ENCODE results near the gene CTIF.

The CTIF gene

DNA sequence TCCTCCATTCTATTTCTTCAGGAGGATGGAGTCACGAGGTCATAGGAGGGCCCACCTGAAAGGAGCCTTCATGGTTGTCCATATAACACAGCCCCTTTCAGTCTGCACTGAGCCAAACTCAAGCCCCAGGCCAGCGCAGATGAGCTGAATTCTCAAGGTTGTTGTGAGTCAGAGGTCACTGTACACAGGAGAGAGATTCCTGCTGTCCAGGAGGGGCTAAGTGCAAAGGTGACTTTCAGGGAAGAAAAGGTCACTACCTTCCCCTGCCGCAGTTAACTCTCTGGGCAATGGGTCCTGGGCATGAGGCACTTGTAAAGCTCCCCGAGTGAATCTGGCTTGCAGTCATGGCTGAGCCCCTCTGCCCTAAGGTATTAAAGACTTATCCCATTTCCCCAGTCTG, 150.7 kb downstream of the CTIF start:
- ATAC-seq: no peak

DNA sequence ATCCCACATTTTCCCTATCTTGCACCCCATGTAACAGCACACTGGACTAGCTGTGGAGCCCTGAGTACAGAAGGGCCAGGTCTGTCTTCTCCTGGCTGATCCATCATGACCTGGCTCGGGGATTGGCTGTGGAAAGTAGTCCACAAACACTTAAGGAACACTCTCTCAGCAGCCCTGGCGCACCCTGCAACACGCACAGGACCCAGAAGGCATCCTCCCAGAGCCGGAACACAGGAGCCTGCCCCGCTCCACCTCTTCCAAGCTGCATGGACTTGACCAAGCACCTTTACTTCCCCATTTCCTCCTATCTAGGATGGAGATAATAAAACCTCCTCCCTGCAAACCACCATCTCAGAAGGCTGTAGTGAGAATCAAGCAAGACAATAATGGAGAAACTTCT, 151.7 kb downstream of the CTIF start:
- ATAC-seq: no peak

DNA sequence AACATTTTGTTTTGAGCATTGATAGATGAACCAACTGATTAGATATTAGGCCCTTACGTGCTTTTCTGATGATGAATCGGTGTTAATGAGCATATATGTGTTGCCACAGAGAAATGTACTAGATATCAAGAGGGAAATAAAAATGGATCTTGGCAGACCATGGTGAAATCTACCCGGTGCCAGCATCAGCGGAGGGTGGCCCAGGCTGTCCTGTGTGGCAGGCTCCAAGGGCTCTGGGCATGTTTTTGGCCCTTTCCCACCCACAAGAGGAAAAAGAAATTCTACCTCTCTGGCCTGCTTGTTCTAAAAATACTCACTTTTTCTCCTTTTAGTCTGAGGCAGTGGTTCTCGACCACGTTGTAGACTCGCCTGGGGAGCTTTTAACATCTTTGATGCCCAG, 154.2 kb downstream of the CTIF start:
- no peak for ATAC-seq

DNA sequence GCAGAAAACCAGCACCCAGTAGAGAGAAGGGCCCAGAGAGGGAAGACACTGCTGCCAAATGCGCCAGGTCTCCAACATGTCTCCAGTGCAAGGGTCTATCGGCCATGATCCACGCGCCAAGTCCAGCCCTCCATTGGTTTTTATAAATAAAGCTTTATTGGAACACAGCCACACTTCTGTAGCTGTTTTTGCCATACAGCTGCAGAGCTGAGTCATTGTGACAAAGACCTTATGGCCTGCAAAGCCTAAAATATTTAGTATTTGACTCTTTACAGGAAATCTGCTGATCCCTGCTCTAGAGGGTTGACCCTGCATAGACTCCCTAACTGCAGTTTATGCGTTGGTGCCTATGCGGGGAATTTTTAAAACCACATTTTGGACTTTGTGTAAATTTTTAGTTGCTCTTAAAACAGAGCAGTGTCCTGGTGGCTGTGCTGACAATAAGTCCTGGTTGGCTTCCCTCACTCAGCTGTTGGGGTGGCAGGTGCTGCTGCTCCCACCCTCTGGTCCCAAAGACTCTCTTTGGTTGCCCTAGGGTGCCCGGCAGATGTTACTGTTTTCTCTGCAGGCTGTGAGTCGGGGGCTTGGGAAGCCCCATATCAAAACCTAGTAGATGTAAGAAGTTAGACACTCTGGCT, 154.9 kb downstream of the CTIF start:
- ATAC-seq: no peak

DNA sequence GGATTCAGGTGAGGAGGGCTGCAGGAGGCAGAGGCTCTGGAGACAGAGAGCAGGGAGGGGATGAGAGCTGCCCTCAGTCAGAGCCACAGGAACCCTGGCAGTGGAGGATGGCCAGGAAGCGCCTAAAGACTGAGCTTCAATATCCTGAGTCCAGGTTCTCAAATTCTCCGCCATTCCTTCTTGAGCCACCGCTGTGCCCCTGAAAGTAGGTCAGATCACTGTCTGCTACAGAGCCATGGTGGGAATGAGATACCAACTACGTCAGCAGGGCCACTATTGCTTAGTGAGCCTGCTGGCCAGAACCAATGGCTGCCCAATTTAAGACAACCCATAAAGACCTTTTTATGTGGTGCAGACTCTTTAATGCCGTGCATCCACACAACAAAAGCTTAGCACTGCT, 155.5 kb downstream of the CTIF start:
- no peak for ATAC-seq

DNA sequence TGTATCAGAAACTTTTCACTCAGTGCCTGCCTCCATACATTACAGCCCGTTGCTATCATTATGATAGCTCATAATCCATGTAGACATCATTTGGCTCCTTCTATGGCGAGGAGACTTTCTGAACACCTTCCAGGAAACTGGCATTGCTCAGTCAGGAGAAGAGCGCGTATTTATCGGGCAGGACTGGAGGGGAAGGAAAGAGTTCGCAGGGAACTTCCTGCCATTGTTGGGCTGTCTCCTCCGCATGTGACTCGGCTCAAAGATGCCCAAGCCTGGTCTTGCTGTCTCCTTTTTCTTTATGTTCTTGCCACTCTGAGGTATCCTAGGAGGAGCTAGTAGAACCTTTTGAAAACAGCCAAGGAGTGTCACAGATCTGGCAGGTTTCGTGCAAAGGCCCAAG, 156.8 kb downstream of the CTIF start:
- no peak for ATAC-seq

DNA sequence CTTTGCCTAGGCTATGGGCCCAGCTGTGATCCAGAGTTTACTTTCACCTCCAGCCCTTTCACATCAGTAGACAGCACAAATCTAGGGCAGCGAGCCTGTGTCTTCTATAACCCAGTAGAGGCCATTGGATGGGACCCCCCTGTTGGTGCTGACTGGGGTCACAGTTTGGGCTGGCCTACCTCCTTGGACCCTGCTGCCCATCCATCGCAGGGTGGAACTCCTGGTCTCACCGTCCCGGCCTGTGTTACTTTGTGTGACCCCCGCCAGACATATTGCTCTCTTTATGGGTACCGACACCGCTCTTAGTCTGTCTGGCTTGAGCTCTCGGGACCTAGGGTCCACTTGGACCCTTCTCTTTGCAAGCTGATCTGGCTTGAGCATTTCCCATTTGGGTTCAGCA, 157.4 kb downstream of the CTIF start:
- no peak for ATAC-seq

DNA sequence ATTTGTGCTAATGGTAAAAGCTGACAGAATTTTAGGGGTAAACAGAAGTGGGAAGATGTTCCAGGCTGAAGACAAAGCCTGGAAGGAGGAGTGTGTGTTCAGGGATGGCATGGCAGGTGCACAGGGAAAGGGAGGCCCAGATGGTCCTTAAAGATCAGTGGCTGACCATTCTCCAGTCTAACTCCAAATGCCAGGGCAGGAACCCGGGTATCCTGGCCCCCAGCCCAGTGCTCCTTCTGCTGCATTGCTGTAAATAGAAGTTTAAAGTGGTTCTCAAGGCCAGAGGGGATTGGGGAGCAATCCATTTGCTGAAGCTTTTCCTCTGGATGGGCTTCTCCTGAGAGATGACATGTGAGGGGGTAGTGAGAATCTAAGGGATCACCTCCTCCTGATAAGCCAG, 158.6 kb downstream of the CTIF start:
- ATAC-seq: no peak

DNA sequence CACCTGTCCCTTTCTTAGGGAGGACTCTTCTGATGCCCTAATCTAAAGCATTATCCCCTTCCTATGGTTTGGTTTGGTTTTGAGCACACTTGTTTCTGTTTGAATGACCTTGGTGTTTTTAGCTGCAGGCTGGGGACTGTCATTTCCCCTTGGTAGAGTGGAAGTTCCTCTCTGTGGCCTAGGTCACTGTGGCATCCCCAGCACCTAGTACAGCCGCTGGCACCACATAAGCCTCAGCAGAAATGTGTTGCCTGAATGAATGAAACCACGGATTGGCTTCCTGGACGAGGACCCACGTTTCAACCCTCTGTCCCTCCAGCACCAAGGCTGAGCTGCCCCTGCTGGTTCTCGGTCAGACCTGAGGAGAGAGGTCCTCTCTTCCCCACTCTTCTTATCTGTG, 159.9 kb downstream of the CTIF start:
- peak in 1 of 2 donors; percentile 41 for ATAC-seq

DNA sequence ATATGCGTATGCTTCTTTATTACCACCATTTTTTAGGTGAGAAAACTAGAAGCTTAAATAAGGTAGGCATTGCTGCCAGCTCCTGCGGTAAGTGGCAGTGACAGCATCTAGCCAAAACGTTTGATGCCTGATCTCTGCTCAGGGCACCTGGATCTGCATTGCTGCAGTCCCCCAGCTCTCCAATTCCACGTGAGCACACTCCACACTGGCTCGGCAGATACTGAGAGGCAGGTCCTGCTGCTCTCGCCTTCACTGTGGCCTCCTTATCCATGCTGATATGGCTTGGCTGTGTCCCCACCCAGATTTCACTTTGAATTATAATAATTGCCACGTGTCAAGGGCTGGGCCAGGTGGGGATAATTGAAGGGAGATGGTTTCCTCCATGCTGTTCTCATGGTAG, 160.9 kb downstream of the CTIF start:
- ATAC-seq: no peak

DNA sequence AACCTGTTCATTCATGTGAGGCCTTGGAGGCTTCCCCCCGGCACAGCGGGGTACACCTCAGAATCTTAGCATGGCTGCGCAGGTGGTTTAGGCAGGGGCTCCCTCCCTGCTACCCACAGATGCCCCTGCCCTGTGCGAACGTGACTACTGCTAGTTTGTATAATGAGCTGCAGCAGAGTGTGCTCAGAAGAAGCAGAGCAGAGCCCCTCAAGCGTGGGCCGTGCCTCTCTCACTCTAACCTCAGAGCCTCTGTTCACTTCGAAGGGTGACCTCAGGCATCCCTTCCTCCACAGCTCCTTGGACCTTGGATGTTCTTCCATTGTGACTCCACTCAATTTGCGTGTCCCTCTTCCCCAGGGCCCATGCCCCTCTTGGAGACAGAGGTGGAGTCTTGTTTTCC, 161.6 kb downstream of the CTIF start:
- no peak for ATAC-seq

DNA sequence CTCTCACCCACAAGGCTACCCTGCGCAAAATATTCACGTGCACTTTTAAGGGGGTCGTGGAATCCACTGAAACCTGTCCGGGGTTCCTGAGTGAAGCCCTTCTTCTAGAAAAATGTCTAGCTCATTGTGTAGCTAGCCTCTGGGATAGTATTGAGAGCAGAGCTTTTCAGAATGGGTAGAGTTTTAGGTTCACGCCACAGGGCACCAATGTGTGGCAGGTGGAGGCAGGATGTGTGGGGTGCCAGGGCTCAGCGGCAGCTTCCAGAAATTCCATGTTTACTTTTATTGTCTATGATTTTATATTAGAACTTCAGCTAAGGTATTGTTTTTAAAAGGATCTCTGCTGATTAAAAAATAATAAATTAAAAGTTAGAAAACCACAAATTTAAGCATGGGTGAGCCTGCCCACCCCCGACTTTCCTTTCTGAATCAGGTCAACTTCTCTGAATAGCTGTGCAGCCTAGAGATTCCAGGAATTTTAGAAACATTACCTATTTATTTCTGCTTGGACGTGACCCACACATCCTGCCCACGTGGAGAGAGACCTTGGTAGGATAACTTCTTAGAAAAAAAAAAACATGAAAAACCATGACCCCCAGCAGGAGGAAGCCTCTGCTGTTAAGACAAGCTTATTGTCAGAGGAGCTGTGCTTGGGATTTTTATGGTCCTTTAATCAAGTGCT, 163.7 kb downstream of the CTIF start:
- no peak for ATAC-seq

DNA sequence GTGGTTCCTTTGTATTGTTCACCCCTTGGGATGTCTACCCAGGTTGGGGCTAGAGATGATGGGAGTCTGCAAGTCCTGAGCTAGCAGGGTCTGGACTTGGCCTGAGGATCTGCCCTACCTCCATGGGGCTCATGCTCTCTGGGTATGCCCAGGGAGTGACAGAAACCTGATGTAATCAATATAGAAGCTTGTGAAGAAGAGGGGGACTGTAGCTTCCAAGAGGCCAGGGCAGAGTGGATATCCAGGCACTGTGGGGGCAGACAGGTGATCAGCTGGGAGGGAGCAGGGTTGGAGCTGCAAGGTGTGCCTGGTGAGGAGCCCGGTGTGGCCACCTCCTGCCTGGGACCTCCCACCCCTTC, 164.2 kb downstream of the CTIF start:
- no peak for ATAC-seq

DNA sequence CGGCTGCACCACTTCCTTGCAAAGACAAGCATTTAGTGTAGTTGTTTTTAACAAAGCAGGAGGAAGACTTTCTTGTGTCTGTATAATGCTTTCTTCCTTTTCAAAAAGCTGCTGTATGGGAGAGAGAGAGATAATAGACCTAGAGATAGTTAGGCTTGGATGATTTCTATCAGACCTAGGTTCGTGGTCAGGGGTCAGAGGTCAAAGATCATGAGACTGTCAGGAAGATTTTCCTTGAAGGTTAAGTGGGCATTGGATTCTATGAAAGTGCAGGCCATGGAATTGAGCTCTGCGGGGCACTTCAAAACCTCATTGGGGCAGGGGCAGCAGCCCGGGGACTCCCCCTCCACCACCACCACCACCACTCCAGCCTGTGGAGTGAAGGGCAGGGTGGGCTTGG, 164.6 kb downstream of the CTIF start:
- ATAC-seq: no peak

DNA sequence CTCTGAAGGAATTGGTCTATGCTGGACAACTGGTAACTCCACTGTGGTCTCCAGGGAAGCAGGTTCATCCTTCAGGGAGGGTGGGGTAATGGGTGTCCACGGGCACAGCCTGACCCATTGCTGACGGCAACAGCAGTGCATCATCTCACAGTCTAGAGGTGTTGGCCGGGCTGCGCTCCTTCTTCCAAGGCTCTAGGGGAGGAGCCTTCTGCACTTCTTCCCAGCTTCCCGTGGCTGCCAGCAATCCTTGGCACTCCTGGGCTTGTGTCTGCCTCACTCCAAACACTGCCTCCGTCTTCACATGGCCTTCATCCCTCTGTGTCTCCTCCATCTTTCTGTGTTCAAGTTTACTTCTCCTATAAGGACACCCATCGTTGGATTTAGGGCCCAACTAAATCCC, 166.2 kb downstream of the CTIF start:
- ATAC-seq: no peak

DNA sequence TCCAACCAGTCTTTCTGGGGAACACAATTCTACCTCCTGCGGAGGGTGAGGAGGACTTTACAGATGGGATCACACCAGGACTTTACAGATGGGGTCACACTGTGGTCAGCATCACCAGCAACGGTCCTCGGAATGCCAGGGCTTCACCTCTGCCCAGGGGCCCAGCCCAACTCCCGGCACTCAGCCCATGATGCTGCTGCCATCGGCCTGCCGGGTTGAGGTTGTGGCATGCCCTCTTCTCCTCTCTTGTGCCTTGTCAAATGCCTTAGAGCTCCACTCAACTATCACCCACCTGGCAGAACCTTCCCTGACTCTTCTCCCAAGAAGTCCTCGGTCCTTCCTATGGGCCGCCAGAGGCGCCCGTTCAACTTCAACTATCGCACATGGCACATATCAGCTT, 166.7 kb downstream of the CTIF start:
- no peak for ATAC-seq

DNA sequence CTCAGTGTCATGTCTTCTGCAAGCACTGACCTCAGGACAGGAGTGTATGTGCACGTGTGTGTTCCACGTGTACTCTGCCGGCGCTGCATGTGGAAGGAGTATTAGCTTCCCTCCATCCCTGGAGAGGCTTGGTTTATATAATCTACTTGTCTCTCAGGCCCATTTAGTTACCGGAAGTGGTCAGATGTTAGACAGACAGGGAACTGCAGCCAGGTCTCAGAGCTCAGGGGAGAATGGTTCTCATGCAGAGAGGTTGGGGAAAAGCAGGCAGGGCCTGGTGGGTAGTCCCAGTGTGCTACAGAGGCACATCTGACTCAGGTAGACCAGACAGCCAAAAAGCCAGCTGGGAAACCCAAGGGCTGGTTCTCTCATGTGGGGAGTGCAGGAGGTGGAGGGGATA, 167.9 kb downstream of the CTIF start:
- no peak for ATAC-seq

DNA sequence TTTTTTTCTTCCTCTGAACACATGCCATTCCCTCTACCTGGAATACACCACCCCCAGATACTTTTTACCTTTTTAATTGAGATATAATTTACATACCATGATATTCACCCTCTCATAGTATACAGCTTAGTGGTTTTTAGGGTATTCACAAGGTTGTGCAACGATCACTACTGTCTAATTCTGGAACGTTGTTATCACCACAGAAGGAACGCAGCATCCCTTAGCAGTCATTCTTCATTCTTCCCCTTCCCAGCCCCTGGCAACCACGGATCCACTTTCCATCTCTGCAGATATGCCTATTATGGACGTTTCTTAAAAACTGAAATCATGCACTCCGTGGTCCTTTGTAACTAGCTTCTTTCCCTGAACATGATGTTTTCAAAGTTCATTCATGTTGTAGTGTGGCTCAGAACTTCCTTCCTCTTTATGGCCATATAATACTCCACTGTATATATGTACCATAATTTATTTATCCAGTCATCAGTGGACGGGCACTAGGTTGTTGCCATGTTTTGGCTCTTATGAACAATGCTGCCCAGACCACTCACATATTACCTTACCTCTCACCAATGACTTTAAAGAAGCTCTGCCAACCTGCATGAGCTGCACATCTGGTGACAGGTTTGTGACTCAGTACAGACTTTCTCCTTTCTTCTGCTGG, 168.9 kb downstream of the CTIF start:
- ATAC-seq: no peak

DNA sequence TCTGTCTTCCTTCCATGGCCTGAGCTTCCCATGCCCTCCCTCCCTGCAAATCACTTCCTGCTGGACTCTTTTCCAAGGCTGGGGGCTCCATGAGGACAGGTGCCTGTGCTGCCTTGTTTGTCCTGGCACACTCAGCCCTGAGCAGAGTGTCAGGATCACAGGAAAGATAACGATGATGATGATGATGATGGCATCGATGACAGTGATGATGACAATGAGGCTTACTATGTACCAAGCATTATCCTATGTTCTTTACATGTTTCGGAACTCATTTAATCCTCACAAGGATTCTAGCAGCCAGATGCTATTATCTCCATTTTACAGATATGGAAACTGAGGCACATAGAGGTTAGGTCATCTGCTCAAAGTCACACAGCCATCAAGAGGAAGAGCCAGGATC, 170.0 kb downstream of the CTIF start:
- ATAC-seq: no peak

DNA sequence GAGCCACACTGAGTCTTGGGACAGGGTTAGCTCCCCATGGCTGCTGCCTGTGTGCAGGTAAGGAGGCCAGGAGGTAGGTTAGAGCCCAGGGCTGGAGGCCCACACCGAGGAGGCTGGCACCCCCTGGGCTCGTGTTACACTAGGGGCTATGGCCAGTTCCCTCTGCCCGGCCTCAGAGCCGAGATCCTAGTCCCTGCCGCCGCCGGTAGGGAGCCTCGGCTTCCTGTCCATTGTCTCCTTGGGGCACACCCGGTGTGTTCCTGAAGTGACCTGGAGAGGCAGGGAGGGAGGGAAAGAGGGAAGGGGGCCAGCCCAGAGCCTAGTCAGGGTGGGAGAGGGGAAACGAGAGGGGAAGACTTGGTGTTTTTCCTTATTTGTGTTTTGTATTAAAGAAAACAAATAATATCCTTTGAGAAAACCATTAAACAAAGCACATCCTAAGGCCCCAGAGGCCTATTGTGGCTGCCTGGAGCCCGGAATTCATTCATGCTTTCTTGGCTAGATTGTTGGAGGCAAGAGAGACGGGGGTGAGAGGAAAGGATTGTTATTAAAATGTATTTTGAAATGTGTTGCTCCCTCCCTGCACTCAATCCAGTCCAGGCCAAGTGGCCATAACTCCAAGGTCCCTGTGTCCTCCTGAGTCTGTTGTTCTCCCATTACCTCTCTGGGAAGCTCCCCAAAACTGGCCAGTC, 170.7 kb downstream of the CTIF start:
- no peak for ATAC-seq

DNA sequence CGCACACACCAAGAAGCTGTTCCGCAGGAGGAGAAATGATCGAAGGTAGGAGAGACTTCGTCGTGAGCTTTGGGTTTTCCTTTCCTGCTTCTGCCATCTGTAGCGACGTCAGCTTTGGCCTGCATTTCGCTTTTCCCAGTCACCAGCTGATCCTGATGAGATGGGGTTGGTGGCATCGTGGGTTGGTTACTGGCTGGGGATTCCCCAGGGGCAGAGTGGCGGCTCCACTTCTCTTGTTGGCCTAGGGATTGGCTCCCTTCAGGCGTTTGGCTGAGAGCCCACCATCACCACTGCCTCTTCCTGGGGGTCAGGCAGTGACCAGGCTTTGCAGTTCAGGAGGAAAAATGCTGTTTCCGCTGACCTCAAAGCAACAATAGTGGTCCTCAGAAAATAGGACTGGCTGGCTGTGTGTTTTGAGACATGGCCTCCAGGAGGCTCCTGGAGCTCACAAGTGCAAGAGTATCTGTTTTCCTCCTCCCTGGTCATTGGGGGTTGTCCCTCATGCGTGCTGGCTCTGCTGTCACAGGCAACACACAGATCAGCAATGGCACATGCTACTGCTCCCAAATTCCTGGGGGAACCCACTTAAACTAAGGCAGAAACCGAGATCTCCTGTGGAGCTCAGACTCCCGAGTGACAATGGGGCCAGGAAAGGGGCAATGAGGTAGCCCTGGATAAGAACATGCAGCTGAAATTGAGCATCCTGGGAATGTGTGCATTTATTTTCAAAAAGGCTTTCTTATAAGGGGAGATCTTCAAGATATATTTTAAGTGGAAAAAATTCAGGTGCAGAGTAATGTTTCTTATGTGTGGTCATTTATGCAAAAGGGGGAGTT, 173.0 kb downstream of the CTIF start:
- ATAC-seq: peak in 1 of 2 donors; percentile 48

DNA sequence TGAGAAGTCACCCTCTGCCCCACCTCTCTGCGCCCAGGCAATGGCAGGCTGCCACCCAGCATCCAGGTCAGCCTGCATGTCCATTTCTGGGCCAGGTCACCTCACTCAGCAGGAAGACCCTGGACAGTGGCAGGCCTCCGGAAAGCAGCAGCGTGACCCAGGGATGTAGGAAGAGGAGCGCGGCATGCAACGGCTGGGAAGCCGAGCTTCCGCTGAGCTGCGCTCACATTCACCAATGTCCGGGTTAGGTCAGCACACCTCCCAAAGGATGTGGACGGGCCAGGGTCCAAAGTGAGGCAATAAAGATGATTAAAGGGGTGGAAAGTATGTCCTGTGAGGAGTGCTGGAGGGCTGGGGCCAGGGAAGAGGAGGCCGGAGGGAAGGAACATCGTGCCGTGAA, 174.5 kb downstream of the CTIF start:
- no peak for ATAC-seq

DNA sequence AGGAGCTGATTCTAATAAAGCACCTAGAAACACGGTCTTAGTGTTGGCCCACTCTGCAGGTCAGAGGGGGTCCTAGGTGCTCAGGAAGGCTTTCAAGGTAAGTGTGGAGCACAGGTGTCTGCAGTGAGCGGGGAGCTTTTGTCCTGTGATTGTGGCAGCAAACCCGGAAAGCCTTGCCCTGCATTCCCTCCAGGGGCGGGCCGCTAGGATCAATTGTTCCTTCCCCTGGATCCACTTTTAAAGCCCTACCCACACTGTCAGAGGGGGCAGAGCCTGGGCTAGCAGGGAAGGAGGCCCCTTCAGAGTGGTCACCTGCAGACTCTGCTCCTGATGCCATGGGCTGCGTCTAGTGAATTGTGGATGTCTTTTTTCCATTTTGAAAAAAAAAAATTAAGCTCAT, 176.0 kb downstream of the CTIF start:
- no peak for ATAC-seq

Measured in activated CD4-positive, CD25-positive, alpha-beta regulatory T cell treated with anti-CD3 and anti-CD28 coated beads, Interleukin-2, amount 50 U/mL, for 24 hours (primary cell).